Stomach (tissue), 19 donors: ENCODE results near the gene SRGAP2B. TPM values are rescaled to one million over a fixed set of nuclear protein-coding genes. Genes with fewer than 3 reads are reported as not detected.
"Not testable (repeated sequence)": the region's sequence is repeated elsewhere in the genome, so short reads cannot be mapped to it uniquely, and the experiment has no call there.

Experiments used
- DNase-seq, 2 donors: peaks; one replicate each; pipeline versions ENCODE4 v3.0.0 to v3.0.0-alpha.2; 2013 to 2019
- H3K27ac ChIP-seq, 5 donors: fragments of 200-600 bp in 4 of 5; sonication (generic) in 4 of 5; one replicate each; pipeline ENCODE4 v1.5.1; 2013 to 2019; ENCODE audit warnings: mild to moderate bottlenecking in 1 of 5, moderate library complexity in 1 of 5
- H3K27me3 ChIP-seq, 3 donors: fragments of 200-600 bp; sonication (generic); one replicate each; pipeline ENCODE4 v1.5.1; 2017 to 2019; ENCODE audit warnings: mixed run types in 1 of 3
- H3K36me3 ChIP-seq, 4 donors: fragments of 200-600 bp; sonication (generic); 1 replicate in 3 of 4; 2 replicates in 1 of 4; pipeline ENCODE4 v1.5.1; 2016 to 2019
- H3K4me1 ChIP-seq, 4 donors: fragments of 200-600 bp; sonication (generic); one replicate each; pipeline ENCODE4 v1.5.1; 2016 to 2019
- H3K4me3 ChIP-seq, 4 donors: fragments of 200-600 bp; sonication (generic) in 3 of 4; one replicate each; pipeline ENCODE4 v1.5.1; 2016 to 2019; ENCODE audit warnings: mild to moderate bottlenecking in 1 of 4
- H3K9me3 ChIP-seq, 4 donors: fragments of 200-600 bp; sonication (generic); one replicate each; pipeline ENCODE4 v1.5.1; 2016 to 2019
- WGBS, 5 donors: extraction: QIAGEN DNeasy Blood & Tissue Kit in 3 of 5; methylation state at CpG; one replicate each; pipeline versions ENCODE4 v1.1.5 to v1.1.7; 2013 to 2018; 5-methylcytosine and 5-hydroxymethylcytosine counted together
- intact Hi-C: fragments of 100-400 bp; cut with DNase I; formaldehyde crosslinking; loops from one replicate; pipeline ENCODE4 v1.15.1; 2023; ENCODE audit warnings: low total_unique reads
- long read RNA-seq, 10 donors: transcript quantifications; one replicate each; lab custom pipeline, GENCODE V29; 2026
- polyA plus RNA-seq, 3 donors: library from polyadenylated mRNA; stranded (reverse); fragments of 200-250 nt; gene quantifications; one replicate each; pipeline ENCODE4 v1.2.3, GENCODE V29; 2013
- total RNA-seq, 5 donors: library from RNA; depleted of rRNA; stranded (reverse); fragments of >200 nt; gene quantifications; one replicate each; pipeline versions ENCODE4 v1.1.0 to v1.2.3, GENCODE V29; 2014 to 2016
- donor health status: healthy with polysubstance abuse.
- donor health status: Bipolar disorder and iron deficiency.
- donor health status: healthy.

Gene SRGAP2B
- total RNA-seq = 10 to 100 TPM in 4 of 5 donors, 1 to 10 TPM in 1; 1.6 to 18.7 (median 16.3) TPM
- polyA plus RNA-seq = 1 to 10 TPM; 2.8 to 7.2 (median 3.1) TPM
- long read RNA-seq, donor 1 = 0 reads
- long read RNA-seq, donor 2 = 0 reads
- long read RNA-seq, donor 3 = 0 reads
- long read RNA-seq, donor 4 = 0 reads
- long read RNA-seq, donor 5 = 0 reads
- long read RNA-seq, donor 6 = 0 reads
- long read RNA-seq, donor 7 = 0 reads
- long read RNA-seq, donor 8 = 0 reads
- long read RNA-seq, donor 9 = 0 reads
- long read RNA-seq, donor 10 = 0 reads

GRCh38 chr1:145095284-145096057 lies at the start of gene SRGAP2B, which contains the start of gene FAM72D:
SRGAP2B (minus strand) TSS chr1:145095328; CDS start chr1:145092901, 2,427 bp downstream.
FAM72D (plus strand) TSS chr1:145095974; CDS start chr1:145096848, 874 bp downstream.
- H3K9me3 ChIP-seq, H3K36me3 ChIP-seq, DNase-seq, intact Hi-C loops, H3K27me3 ChIP-seq, H3K4me1 ChIP-seq: not testable (repeated sequence)
- H3K27ac ChIP-seq = peak within 1 kb of the TSS; percentile 51 to 77 (median 67)
- peak within 1 kb of the TSS; percentile 32 to 46 (median 42) for H3K4me3 ChIP-seq
- no CpG with 5 or more reads among the region's 47 CpGs for WGBS, 5 donors

- DNase-seq, intact Hi-C loops, H3K4me1 ChIP-seq, H3K27me3 ChIP-seq, H3K27ac ChIP-seq, H3K4me3 ChIP-seq, H3K9me3 ChIP-seq, H3K36me3 ChIP-seq: not testable (repeated sequence)
- WGBS, 5 donors = 13 to 40% (median 40%) methylated on average over 1 to 2 of the region's 3 CpGs
These were observed 49.3 kb upstream of the SRGAP2B start for GRCh38 chr1:145144264-145144913.

- 33 to 43% methylated on average over 1 of the region's 2 CpGs; no CpG with 5 or more reads in 3 of the 5 donors for WGBS, 5 donors
- intact Hi-C loops, H3K4me3 ChIP-seq: not testable (repeated sequence)
These were observed 45.4 kb upstream of the SRGAP2B start for GRCh38 chr1:145140549-145140948.

GRCh38 chr1:145134476-145134875 lies 39.3 kb upstream of the SRGAP2B start:
- H3K27ac ChIP-seq, H3K4me3 ChIP-seq, H3K36me3 ChIP-seq, H3K4me1 ChIP-seq, H3K9me3 ChIP-seq, intact Hi-C loops, H3K27me3 ChIP-seq, DNase-seq: not testable (repeated sequence)
- WGBS, 5 donors = no CpG with 5 or more reads among the region's 1 CpG

More at GRCh38 chr1:145140549-145140948, 45.4 kb upstream of the SRGAP2B start:
- H3K27me3 ChIP-seq, H3K36me3 ChIP-seq, DNase-seq, H3K9me3 ChIP-seq, H3K27ac ChIP-seq, H3K4me1 ChIP-seq: not testable (repeated sequence)

- H3K9me3 ChIP-seq, H3K36me3 ChIP-seq, intact Hi-C loops, H3K4me3 ChIP-seq, H3K27ac ChIP-seq, H3K4me1 ChIP-seq, H3K27me3 ChIP-seq: not testable (repeated sequence)
- 43 to 60% (median 54%) methylated on average over 12 to 13 of the region's 14 CpGs for WGBS, 5 donors
- DNase-seq = peak in 1 of 2 donors; percentile 0
These were observed 33.8 kb upstream of the SRGAP2B start for GRCh38 chr1:145128697-145129469.

- H3K36me3 ChIP-seq, H3K27me3 ChIP-seq, H3K9me3 ChIP-seq, H3K27ac ChIP-seq, DNase-seq, H3K4me3 ChIP-seq, H3K4me1 ChIP-seq, intact Hi-C loops: not testable (repeated sequence)
These were observed 32.0 kb upstream of the SRGAP2B start for GRCh38 chr1:145127144-145127543.

GRCh38 chr1:145125112-145125511 lies 30.0 kb upstream of the SRGAP2B start:
- DNase-seq, H3K36me3 ChIP-seq, H3K27ac ChIP-seq, H3K4me3 ChIP-seq, H3K4me1 ChIP-seq, H3K9me3 ChIP-seq, intact Hi-C loops, H3K27me3 ChIP-seq: not testable (repeated sequence)
- WGBS, 5 donors = no CpG with 5 or more reads among the region's 1 CpG

GRCh38 chr1:145123992-145124641 lies 29.0 kb upstream of the SRGAP2B start:
- H3K9me3 ChIP-seq, H3K36me3 ChIP-seq, DNase-seq, H3K27ac ChIP-seq, H3K4me3 ChIP-seq, H3K4me1 ChIP-seq, intact Hi-C loops, H3K27me3 ChIP-seq: not testable (repeated sequence)
- no CpG with 5 or more reads among the region's 7 CpGs for whole genome bisulfite sequencing, 5 donors

- intact Hi-C loops, DNase-seq, H3K27me3 ChIP-seq, H3K4me1 ChIP-seq, H3K27ac ChIP-seq, H3K36me3 ChIP-seq, H3K4me3 ChIP-seq, H3K9me3 ChIP-seq: not testable (repeated sequence)
- no CpG with 5 or more reads among the region's 1 CpG for WGBS, 5 donors
These were observed 27.9 kb upstream of the SRGAP2B start for GRCh38 chr1:145123062-145123395.

- no CpG with 5 or more reads among the region's 7 CpGs for WGBS, 5 donors
These were observed 27.4 kb upstream of the SRGAP2B start for GRCh38 chr1:145122344-145123061.

More at GRCh38 chr1:145122344-145123061, 27.4 kb upstream of the SRGAP2B start:
- H3K4me3 ChIP-seq, H3K27me3 ChIP-seq, intact Hi-C loops, H3K27ac ChIP-seq, H3K4me1 ChIP-seq, H3K36me3 ChIP-seq, H3K9me3 ChIP-seq, DNase-seq: not testable (repeated sequence)
